NCI-H128 (cell line): ENCODE measurements around the gene SMARCC1.
"Not testable (repeated sequence)": the region's sequence is repeated elsewhere in the genome, so short reads cannot be mapped to it uniquely, and the experiment has no call there.

Experiments used
- DNase-seq: peaks from one replicate; lab custom pipeline; 2025; ENCODE audit not compliant: unreplicated experiment; lab: John Stamatoyannopoulos, UW

SMARCC1 gene

GRCh38 chr3:47772047-47772446 lies 9.6 kb downstream of the SMARCC1 start:
- DNase-seq: no peak

- no peak for DNase-seq
These were observed 15.5 kb downstream of the SMARCC1 start for GRCh38 chr3:47766186-47766585.

GRCh38 chr3:47762233-47762632 lies 19.5 kb downstream of the SMARCC1 start:
- no peak for DNase-seq

- no peak for DNase-seq
These were observed 20.6 kb downstream of the SMARCC1 start for GRCh38 chr3:47761046-47761445.

GRCh38 chr3:47760207-47760606 lies 21.5 kb downstream of the SMARCC1 start:
- not testable (repeated sequence) for DNase-seq

- no peak for DNase-seq
These were observed 23.2 kb downstream of the SMARCC1 start for GRCh38 chr3:47758261-47759025.

GRCh38 chr3:47752716-47753115 lies 29.0 kb downstream of the SMARCC1 start:
- no peak for DNase-seq

- not testable (repeated sequence) for DNase-seq
These were observed 30.8 kb downstream of the SMARCC1 start for GRCh38 chr3:47750811-47751354.

- no peak for DNase-seq
These were observed 34.1 kb downstream of the SMARCC1 start for GRCh38 chr3:47747558-47747957.

- DNase-seq: no peak
These were observed 35.4 kb downstream of the SMARCC1 start for GRCh38 chr3:47746264-47746663.

GRCh38 chr3:47743855-47744254 lies 37.8 kb downstream of the SMARCC1 start:
- DNase-seq: no peak

GRCh38 chr3:47743352-47743751 lies 38.3 kb downstream of the SMARCC1 start:
- DNase-seq: not testable (repeated sequence)

- no peak for DNase-seq
These were observed 39.8 kb downstream of the SMARCC1 start for GRCh38 chr3:47741925-47742324.

- no peak for DNase-seq
These were observed 49.5 kb downstream of the SMARCC1 start for GRCh38 chr3:47732143-47732542.

- DNase-seq: no peak
These were observed 50.6 kb downstream of the SMARCC1 start for GRCh38 chr3:47731061-47731460.

GRCh38 chr3:47722859-47723258 lies 58.8 kb downstream of the SMARCC1 start:
- no peak for DNase-seq

- not testable (repeated sequence) for DNase-seq
These were observed 64.2 kb downstream of the SMARCC1 start for GRCh38 chr3:47717448-47717847.

- no peak for DNase-seq
These were observed 65.0 kb downstream of the SMARCC1 start for GRCh38 chr3:47716656-47717055.

- DNase-seq: no peak
These were observed 65.8 kb downstream of the SMARCC1 start for GRCh38 chr3:47715928-47716327.

GRCh38 chr3:47714606-47715005 lies 67.1 kb downstream of the SMARCC1 start:
- no peak for DNase-seq

- no peak for DNase-seq
These were observed 68.0 kb downstream of the SMARCC1 start for GRCh38 chr3:47713655-47714054.

- DNase-seq: no peak
These were observed 69.3 kb downstream of the SMARCC1 start for GRCh38 chr3:47712398-47712797.

GRCh38 chr3:47711596-47711995 lies 70.1 kb downstream of the SMARCC1 start:
- DNase-seq: no peak
